ENCODE results near the gene PTPRM.

PTPRM gene

DNA sequence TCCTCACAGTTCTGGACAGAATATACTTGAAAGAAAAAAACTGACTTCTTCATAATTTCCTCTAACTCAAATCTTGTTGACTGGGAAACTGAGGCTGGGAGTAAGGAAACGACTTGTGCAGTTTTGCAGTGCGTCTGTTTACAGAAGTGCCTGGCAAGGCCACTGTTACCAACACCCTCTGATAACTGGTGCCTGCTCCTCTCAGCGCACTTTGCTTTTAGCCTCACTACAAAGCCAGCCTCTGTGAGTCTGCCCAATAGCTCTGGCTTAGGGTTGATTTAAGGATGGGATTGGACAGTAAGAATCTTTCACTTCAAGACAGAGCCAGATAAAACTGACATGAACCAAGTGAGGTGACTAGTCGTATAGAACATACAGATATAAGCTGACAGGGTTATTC is 410.8 kb downstream of the PTPRM start:
- Histone ChIP-seq H3K4me3 (ENCODE audit: low read depth in 1 of 2, low read length in 2 of 2) (no peak overlapping the region), H4K20me1 (ENCODE audit: insufficient read depth, low read length) (no peaks in the 10 kb centered on the region), H3K9ac (ENCODE audit: low read depth, low read length) (no peak overlapping the region), H3K36me3 (ENCODE audit: insufficient read depth, low read length) (no peaks in the 10 kb centered on the region), H3K27ac (ENCODE audit: low read length) (no peak overlapping the region), H3K79me2 (ENCODE audit: insufficient read depth, low read length) (no peaks in the 10 kb centered on the region), H3K4me1 (ENCODE audit: insufficient read depth, low read length) (no peaks in the 10 kb centered on the region), H3K4me2 (ENCODE audit: insufficient read depth, low read length) (no peak overlapping the region), H2AFZ (ENCODE audit: low read depth, low read length) (no peak overlapping the region), H3K9me3 (ENCODE audit: insufficient read depth, low read length, severe bottlenecking) (no peaks in the 10 kb centered on the region), H3K27me3 (ENCODE audit: insufficient read depth, low read length, poor library complexity) (no peaks in the 10 kb centered on the region)
- TF ChIP-seq EZH2 (IDR thresholded peaks at IDR 0.05; ENCODE audit: borderline replicate concordance, low read depth, low read length, severe bottlenecking): no peak
- TF ChIP-seq, protein P1, sequence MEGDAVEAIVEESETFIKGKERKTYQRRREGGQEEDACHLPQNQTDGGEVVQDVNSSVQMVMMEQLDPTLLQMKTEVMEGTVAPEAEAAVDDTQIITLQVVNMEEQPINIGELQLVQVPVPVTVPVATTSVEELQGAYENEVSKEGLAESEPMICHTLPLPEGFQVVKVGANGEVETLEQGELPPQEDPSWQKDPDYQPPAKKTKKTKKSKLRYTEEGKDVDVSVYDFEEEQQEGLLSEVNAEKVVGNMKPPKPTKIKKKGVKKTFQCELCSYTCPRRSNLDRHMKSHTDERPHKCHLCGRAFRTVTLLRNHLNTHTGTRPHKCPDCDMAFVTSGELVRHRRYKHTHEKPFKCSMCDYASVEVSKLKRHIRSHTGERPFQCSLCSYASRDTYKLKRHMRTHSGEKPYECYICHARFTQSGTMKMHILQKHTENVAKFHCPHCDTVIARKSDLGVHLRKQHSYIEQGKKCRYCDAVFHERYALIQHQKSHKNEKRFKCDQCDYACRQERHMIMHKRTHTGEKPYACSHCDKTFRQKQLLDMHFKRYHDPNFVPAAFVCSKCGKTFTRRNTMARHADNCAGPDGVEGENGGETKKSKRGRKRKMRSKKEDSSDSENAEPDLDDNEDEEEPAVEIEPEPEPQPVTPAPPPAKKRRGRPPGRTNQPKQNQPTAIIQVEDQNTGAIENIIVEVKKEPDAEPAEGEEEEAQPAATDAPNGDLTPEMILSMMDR (IDR thresholded peaks at IDR 0.05; ENCODE audit: borderline replicate concordance, extremely low read depth, low read length, poor library complexity, severe bottlenecking): no peak
- ATAC-seq (ENCODE audit: insufficient read depth, low read depth): no peak
- no peak for DNase-seq

DNA sequence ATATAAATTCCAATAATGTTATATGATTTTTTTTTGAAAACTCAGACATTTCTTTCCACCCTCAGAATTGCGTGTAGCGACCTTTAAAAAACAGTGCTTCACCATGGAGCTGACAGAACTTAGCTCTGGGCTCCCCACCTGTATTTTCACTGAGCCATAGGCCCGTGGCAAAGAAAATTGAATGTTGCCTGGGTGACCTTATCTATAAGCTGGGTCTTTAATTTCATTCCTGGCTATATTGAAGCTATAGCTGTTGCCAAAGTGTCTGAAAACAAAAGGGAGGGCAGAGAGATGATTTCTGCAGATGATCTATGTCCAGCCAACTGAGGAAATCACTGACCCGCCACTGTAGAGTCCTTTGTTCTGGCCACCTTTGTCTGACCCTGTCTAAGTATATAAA is 411.7 kb downstream of the PTPRM start:
- Histone ChIP-seq H3K4me3 (ENCODE audit: low read depth in 1 of 2, low read length in 2 of 2) (no peak overlapping the region), H3K27me3 (ENCODE audit: insufficient read depth, low read length, poor library complexity) (no peaks in the 10 kb centered on the region), H4K20me1 (ENCODE audit: insufficient read depth, low read length) (no peaks in the 10 kb centered on the region), H2AFZ (ENCODE audit: low read depth, low read length) (no peak overlapping the region), H3K27ac (ENCODE audit: low read length) (no peak overlapping the region), H3K9me3 (ENCODE audit: insufficient read depth, low read length, severe bottlenecking) (no peaks in the 10 kb centered on the region), H3K4me2 (ENCODE audit: insufficient read depth, low read length) (no peak overlapping the region), H3K79me2 (ENCODE audit: insufficient read depth, low read length) (no peaks in the 10 kb centered on the region), H3K36me3 (ENCODE audit: insufficient read depth, low read length) (no peaks in the 10 kb centered on the region), H3K9ac (ENCODE audit: low read depth, low read length) (no peak overlapping the region), H3K4me1 (ENCODE audit: insufficient read depth, low read length) (no peaks in the 10 kb centered on the region)
- ATAC-seq (ENCODE audit: insufficient read depth, low read depth) (no peak), DNase-seq (no peak)
- TF ChIP-seq EZH2 (IDR thresholded peaks at IDR 0.05; ENCODE audit: borderline replicate concordance, low read depth, low read length, severe bottlenecking): no peak
- TF ChIP-seq, protein P1 (IDR thresholded peaks at IDR 0.05; ENCODE audit: borderline replicate concordance, extremely low read depth, low read length, poor library complexity, severe bottlenecking): no peak

GRCh38 chr18:7979714-7980113 is 412.6 kb downstream of the PTPRM start:
- no peak for ATAC-seq (ENCODE audit: insufficient read depth, low read depth)
- Histone ChIP-seq H3K9me3 (ENCODE audit: insufficient read depth, low read length, severe bottlenecking) (no peaks in the 10 kb centered on the region), H3K9ac (ENCODE audit: low read depth, low read length) (no peak overlapping the region), H3K36me3 (ENCODE audit: insufficient read depth, low read length) (no peaks in the 10 kb centered on the region), H3K4me1 (ENCODE audit: insufficient read depth, low read length) (no peaks in the 10 kb centered on the region), H3K27ac (ENCODE audit: low read length) (no peak overlapping the region), H3K79me2 (ENCODE audit: insufficient read depth, low read length) (no peaks in the 10 kb centered on the region), H3K4me2 (ENCODE audit: insufficient read depth, low read length) (no peak overlapping the region), H3K4me3 (ENCODE audit: low read depth in 1 of 2, low read length in 2 of 2) (no peak overlapping the region), H2AFZ (ENCODE audit: low read depth, low read length) (no peak overlapping the region), H4K20me1 (ENCODE audit: insufficient read depth, low read length) (no peaks in the 10 kb centered on the region), H3K27me3 (ENCODE audit: insufficient read depth, low read length, poor library complexity) (no peaks in the 10 kb centered on the region)
- TF ChIP-seq, protein P1 (IDR thresholded peaks at IDR 0.05; ENCODE audit: borderline replicate concordance, extremely low read depth, low read length, poor library complexity, severe bottlenecking): no peak
- TF ChIP-seq EZH2 (IDR thresholded peaks at IDR 0.05; ENCODE audit: borderline replicate concordance, low read depth, low read length, severe bottlenecking): no peak
- DNase-seq: no peak

- no peak for ATAC-seq (ENCODE audit: insufficient read depth, low read depth)
Observed at GRCh38 chr18:7980136-7980535, 413.0 kb downstream of the PTPRM start.

More at GRCh38 chr18:7980136-7980535, 413.0 kb downstream of the PTPRM start:
- no peaks in the 10 kb centered on the region for H3K79me2 ChIP-seq (ENCODE audit: insufficient read depth, low read length)
- H3K27me3 ChIP-seq (ENCODE audit: insufficient read depth, low read length, poor library complexity): no peaks in the 10 kb centered on the region
- H3K27ac ChIP-seq (ENCODE audit: low read length): no peak overlapping the region
- TF ChIP-seq, protein P1 (IDR thresholded peaks at IDR 0.05; ENCODE audit: borderline replicate concordance, extremely low read depth, low read length, poor library complexity, severe bottlenecking): no peak
- no peak for TF ChIP-seq EZH2 (IDR thresholded peaks at IDR 0.05; ENCODE audit: borderline replicate concordance, low read depth, low read length, severe bottlenecking)
- H3K4me3 ChIP-seq (ENCODE audit: low read depth in 1 of 2, low read length in 2 of 2): no peak overlapping the region
- H3K4me2 ChIP-seq (ENCODE audit: insufficient read depth, low read length): no peak overlapping the region
- no peaks in the 10 kb centered on the region for H3K36me3 ChIP-seq (ENCODE audit: insufficient read depth, low read length)
- no peak for DNase-seq
- no peak overlapping the region for H2AFZ ChIP-seq (ENCODE audit: low read depth, low read length)
- H3K4me1 ChIP-seq (ENCODE audit: insufficient read depth, low read length): no peaks in the 10 kb centered on the region
- H3K9me3 ChIP-seq (ENCODE audit: insufficient read depth, low read length, severe bottlenecking): no peaks in the 10 kb centered on the region
- no peak overlapping the region for H3K9ac ChIP-seq (ENCODE audit: low read depth, low read length)
- no peaks in the 10 kb centered on the region for H4K20me1 ChIP-seq (ENCODE audit: insufficient read depth, low read length)

Data from DND-41 (cell line).